ENCODE data around the gene C1QTNF1. TPM values are rescaled to one million over a fixed set of nuclear protein-coding genes. Genes with fewer than 3 reads are reported as not detected.

The C1QTNF1 gene
- 0.56 and 2.6 TPM in 2 replicates for total RNA-seq (2014; rRNA removed; shearing (Covaris generic))

- no peak for DNase-seq (ENCODE audit: low spot score)
These were observed at the start of gene C1QTNF1 for GRCh38 chr17:79023886-79024771. Gene C1QTNF1 (plus strand): TSS chr17:79024169. CDS start chr17:79043969, 19,800 bp downstream.

- no peak for DNase-seq (ENCODE audit: low spot score)
These were observed 49.1 kb upstream of the C1QTNF1 start for GRCh38 chr17:78974635-78975591.

- no peak for DNase-seq (ENCODE audit: low spot score)
These were observed 46.9 kb upstream of the C1QTNF1 start for GRCh38 chr17:78976907-78977680.

GRCh38 chr17:78977681-78977943 is 46.4 kb upstream of the C1QTNF1 start:
- DNase-seq (ENCODE audit: low spot score): no peak

- DNase-seq (ENCODE audit: low spot score): no peak
These were observed 45.7 kb upstream of the C1QTNF1 start for GRCh38 chr17:78977997-78978973.

GRCh38 chr17:78979780-78980623 is 44.0 kb upstream of the C1QTNF1 start, which contains the start of gene LGALS3BP:
Gene LGALS3BP (minus strand): TSS chr17:78979923. CDS start chr17:78977191, 2,732 bp downstream.
- peak; percentile 96 for DNase-seq (ENCODE audit: low spot score)

GRCh38 chr17:78980624-78980972 is 43.4 kb upstream of the C1QTNF1 start:
- DNase-seq (ENCODE audit: low spot score): no peak

GRCh38 chr17:78981010-78981888 is 42.7 kb upstream of the C1QTNF1 start:
- DNase-seq (ENCODE audit: low spot score): no peak

- DNase-seq (ENCODE audit: low spot score): no peak
These were observed 38.6 kb upstream of the C1QTNF1 start for GRCh38 chr17:78985395-78985794.

GRCh38 chr17:78986048-78986648 is 37.8 kb upstream of the C1QTNF1 start:
- peak; percentile 47 for DNase-seq (ENCODE audit: low spot score)

- DNase-seq (ENCODE audit: low spot score): peak; percentile 82
These were observed 37.2 kb upstream of the C1QTNF1 start for GRCh38 chr17:78986649-78987328.

- no peak for DNase-seq (ENCODE audit: low spot score)
These were observed 35.8 kb upstream of the C1QTNF1 start for GRCh38 chr17:78988152-78988551.

- no peak for DNase-seq (ENCODE audit: low spot score)
These were observed 33.5 kb upstream of the C1QTNF1 start for GRCh38 chr17:78990349-78991016.

- no peak for DNase-seq (ENCODE audit: low spot score)
These were observed 32.8 kb upstream of the C1QTNF1 start for GRCh38 chr17:78991017-78991738.

- DNase-seq (ENCODE audit: low spot score): no peak
These were observed 31.9 kb upstream of the C1QTNF1 start for GRCh38 chr17:78991906-78992532.
